HS-27A (cell line): ENCODE data around the gene ME3.
A peak's percentile ranks its signal among the peaks of the same experiment; 100 is the strongest.

Experiments
- DNase-seq: peaks from one replicate; pipeline ENCODE4 v3.0.0-alpha.2; 2012; ENCODE audit warnings: low read depth, missing footprints

ME3 gene

DNA sequence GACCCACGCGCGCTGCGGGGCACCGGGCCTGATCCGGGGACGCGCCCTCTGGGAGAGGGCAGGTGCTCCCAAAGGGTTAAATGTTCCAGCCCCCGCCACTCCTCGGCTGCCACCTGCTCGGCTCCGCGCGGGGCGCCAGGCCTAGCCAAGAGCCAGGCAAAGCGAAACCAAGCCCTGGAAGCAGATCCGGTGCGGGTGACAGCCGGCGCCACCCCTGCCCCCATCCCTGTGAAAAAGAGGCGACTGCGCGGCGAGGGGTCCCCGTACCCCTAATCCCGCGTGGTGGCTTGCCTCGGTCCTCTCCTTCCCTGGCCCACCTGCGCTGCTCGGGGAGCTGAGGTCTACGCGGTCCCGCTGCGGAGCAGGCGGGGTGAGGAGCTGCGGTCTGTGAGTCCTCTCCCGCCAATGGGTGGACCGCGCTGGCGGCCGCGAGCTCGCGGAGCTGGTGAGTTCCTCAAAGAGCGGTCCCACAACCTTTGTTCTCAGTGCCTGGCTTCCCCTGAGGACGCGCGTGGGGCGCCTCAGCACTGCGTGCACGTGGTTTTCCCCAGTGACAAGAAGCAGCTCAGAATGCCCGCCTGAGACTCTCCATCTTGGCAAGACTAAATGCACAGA, at the start of gene ME3:
Gene ME3 (minus strand): TSS at position 610 of the 615 bp plus-strand sequence.
- no peak for DNase-seq

DNA sequence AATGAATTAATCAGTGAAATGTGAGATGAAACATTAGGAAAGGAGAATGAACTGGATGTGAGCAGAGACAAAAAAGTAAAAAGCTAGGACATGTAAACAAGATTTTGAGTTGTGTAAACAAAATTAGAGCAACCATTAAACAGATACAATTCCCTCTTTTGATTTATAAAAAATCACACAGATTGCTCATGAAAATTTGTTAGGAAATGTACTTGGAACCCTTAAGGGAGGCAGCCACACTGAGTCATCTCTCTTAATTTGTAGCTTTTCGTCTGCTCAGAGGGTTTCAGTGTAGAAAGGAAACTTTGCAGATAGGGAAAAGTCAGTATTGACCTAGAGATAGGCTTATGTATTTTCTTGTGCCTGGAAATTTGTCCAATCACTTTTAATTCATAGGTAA, 49.6 kb upstream of the ME3 start:
- no peak for DNase-seq

DNA sequence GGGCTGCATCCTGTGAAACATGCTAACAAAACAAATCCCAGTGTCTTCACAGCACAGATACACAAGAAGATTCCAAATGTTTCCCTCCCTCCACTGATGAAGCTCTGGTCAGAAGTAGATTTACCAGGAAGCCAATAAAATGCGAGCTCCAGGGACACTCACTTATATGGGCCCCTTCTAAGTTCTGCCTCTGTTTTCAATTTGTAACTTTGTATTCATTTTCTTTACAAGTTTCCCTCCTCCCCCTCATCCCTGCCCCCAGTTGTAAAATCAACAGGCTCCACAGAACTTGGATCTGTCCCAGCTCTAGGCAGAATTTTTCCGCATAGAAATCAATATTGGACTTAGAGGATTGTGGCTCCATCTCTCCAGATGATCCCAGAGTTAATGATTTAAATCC, 48.1 kb upstream of the ME3 start:
- no peak for DNase-seq

DNA sequence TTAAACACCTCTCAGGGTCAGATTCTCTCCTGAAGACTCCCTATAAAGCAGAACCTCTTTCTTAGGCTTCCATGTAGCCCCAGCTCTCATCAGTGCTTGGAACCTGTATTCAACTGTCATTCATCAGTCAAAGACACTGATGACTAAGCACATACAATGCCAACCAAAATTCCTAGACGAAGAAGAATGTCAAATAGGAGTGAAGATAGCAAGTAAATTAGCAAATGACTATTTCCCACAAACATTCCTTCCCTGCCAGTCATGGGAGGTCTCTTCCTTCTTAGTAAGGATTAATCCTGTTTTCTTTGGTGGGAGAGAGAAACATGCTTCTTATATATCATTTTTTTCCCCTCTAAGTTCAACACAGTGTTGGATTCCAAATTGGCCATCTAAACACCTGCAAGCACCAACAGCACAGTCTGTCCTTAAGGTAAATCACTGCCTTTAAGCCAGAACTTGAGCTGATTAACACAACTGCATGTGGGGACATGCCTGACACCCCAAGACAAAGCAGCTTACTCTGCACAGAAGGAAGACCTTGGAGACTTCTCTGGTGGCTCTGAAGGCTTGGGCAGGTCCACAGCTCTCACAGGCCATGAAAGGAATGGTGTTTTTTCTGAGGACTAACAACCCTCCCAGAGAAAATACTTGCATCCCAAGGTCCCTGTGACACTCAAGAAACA, 47.5 kb upstream of the ME3 start:
- DNase-seq: peak; percentile 93

DNA sequence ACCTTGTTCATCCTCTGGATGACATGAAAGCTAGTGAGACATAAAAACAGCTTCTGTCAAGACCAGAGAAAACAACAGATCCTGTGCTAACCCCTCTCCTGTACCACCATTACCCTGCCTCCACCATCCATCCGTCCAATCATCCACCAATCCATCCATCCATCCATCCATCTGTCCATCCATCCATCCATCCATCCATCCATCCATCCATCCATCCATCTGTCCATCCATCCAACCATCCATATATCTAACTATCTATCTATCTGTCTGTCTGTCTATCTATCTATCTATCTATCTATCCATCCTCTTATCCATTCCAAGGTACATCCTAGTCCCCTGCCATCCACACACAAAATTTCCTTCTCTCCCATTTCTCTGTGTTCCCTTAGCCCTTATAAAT, 46.6 kb upstream of the ME3 start:
- DNase-seq: no peak

DNA sequence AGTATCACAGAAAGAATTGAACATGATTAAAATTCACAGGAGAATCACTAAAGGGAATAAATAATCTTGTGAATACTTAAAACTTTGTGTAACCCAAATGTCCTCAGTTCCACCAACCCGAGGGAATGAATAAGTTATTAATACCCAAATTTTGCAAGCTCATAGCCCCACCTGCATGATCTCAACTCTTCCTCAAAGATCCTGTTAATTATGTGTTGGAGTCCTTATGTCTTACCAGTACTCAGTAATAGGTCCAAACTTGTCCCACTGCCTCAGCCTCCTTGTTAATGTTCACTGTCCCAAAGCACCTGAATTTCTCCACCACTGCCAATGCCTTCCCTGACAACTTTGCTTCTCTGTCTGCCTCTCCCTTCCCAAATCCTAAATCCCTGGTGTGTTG, 46.1 kb upstream of the ME3 start:
- DNase-seq: no peak

DNA sequence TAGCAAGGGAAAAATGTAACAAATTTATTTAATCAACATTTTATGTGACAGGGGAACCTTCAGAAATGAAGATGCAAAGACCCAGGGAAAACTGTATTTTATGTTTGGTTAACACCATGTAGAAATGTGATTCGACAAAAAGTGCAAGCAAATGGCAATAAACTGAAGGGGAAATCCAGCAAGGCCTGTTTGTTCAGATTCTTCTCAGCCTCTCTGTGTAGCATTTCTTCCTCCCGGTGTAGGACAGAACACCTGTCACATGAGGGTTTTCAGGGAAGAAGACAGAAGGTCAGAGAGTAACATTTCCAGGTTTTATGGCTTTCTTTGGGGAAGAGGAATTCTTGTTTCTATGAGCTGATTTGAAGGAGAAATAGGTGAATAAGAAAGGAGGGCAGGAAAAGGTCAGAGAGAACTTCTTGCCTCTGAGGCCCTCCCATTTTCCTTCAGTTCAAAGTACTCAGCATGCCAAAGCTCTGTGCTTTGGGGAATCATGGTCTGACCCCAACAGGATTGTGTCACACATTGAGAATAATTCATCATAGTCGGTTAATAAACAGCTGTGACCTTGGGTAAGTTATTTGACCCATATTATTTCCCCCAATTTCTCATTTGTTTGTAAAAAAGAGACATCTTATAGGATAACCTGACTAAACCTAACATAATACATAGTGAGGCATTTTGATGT, 45.5 kb upstream of the ME3 start:
- DNase-seq: no peak

DNA sequence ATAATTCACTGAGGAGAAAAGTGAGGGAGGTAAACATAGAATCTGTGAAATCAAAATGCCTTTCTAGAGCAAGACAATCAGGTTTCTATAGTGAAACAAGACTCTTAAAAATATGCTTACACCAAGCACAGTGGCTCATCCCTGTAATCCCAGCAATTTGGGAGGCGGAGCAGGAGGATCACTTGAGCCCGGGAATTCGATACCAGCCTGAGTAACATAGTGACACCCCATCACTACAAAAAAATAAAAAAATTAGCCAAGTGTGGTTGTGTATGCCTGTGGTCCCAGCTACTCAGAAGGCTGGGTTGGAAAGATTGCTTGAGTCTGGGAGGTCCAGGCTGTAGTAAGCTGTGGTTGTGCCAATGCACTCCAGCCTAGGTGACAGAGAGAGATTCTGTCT, 43.2 kb upstream of the ME3 start:
- DNase-seq: no peak

DNA sequence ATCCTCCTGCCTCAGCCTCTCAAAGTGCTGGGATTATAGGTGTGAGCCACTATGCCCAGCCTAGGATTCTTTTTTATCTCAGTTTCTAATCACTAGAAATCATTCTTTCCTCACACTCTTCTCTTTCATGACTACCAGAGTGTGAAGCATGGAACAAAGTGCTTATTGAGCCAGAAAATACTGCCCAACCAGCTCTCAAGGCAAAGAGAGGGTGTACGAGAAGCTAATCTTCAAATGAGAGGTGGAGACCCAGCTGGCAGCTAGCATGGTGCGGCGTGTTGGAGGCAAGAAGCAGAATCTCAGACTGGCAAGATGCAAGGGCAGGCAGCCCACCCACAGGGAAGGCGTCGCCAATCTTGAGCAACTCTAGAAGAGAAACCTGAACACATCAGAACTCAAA, 41.1 kb upstream of the ME3 start:
- no peak for DNase-seq

DNA sequence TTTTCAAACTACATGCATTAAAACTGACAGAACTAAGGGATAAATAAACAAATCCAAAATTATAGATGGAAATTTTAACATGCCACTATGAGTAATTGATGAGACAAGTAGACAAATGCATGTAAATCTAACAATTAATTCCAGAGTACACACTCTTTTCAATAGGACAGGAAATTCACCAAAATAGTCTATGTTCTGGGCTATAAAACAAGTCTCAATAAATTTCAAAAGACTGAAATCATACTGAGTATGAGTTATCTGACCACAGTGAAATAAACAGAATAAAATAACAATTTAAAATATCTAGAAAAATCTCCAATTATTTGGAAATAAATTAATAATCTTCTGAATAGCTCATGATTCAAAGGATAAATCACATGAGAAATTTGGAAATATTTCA, 38.5 kb upstream of the ME3 start:
- DNase-seq: no peak

DNA sequence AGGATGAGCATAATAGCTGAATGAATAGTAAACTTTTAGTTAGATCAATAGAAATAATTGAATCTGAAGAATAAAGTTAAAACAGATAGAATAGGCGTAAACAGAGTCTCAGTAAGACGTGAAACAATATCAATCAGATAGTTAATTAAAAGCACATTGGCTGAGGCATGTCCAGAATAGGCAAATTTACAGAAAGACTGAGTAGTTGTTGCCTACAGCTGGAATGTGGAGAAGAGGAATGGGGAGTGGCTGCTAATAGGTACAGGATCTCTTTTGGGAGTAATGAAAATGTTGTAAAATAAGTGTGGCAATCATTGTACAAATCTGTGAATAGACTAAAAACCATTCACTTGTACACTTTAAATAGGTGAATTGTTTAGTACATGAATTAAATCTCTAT, 36.3 kb upstream of the ME3 start:
- DNase-seq: no peak

DNA sequence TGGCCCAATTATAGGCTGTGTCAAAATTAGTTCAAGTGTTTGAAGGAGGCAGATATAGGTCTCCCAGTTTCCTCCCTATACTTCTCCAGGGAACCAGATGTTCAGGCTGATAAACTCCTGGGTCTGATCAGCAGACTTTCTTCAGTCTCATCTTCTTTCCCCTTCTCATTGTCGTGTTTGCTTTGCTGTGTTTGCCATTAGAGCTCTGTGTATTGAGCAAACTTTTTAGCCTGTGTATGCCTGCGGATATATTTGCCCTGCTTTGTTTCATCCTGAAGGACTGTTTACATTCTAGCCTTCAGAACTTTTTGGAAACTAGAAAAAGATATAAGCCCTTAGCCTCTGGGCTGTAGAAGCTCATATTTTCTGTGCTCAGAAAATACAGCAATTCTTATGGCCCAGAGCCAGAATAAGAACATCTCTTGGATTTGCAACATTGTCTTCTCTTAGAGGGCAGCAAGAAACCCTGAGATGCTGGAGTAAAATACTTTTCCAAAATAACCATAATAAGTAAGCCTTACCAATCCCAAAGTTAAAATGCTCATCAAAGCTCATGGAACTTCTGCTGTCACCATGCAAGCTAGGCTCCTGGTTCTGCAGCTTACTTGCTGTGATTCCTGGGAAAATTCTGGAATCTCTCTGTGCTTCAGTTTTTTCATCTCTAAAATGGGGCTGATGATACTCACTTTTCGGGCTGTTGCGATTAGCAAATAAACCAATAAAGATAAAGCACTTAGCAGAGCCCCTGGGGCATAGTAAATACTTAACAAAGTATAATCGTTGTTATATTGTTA, 34.1 kb upstream of the ME3 start:
- no peak for DNase-seq

DNA sequence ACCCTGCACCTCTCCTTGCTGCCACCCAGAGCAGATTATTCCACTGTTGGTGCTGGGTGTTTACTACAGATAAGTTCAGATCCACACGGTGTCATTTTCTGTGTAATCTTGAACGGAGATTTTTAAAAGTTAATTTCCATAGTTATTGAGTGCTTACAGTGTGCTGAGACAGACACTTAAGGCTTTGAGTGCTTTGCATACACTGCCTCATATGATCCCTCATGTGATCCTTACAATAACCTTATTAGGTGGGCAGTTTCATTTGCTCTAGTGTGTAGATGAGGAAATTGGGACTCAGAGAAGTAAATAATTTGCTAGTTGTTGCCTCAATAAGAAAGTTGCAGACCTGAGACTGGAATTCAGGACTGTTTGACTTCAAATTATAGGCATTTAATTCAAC, 32.3 kb upstream of the ME3 start:
- no peak for DNase-seq

DNA sequence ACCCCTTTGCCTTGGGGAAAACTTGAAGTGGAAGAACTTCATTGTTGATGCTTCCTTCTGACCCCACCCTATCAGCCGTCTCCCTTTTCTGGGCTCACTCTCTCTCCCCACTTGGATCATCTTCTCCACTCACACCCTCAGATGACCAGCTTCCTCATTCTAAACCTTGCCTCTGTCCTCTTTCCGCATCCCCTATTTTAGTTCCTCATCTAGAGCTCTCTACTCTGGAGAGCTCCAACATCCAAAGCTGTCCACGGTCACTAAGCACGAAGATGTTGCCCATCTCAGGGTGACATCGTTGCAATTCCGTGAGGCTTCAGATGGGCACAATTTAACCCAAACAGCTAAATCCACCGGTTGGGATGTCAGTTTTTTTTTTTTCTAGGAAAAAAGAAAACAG, 31.6 kb upstream of the ME3 start:
- DNase-seq: no peak

DNA sequence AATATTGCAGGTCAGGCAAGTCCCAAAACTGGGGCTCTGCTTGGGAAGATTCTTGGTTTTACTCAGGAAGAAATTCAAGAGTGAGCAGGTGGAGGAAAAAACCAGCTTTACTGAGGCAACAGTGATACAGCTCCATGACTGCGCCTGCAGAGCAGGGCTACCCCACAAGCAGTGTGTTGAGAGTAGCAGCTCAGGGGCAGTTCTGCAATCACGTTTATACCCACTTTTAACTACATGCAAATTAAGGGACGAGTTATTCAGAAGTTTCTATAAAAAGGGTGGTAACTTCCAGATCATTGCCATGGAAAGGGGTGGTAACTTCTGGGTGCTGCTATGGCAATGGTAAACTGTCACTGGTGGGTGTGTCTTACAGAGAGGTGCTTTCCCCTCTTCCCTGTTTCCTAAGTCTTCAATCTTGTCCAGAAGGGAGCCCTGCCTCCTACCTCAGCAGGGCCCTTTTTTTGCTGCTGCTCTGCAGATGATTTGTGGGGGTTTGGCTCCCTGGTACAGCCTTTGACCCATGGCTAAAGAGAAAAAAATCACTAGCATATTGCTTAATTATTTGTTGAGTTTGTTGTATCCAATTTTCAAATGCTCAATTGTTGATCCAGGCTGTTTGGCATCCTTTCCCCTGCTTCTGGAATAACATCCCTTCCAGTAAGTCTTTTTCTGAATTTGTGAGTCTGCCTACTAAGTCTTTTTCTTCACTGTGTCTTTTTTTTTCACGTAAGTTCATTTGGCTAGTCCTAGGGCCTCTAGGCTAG, 30.0 kb upstream of the ME3 start:
- DNase-seq: no peak

DNA sequence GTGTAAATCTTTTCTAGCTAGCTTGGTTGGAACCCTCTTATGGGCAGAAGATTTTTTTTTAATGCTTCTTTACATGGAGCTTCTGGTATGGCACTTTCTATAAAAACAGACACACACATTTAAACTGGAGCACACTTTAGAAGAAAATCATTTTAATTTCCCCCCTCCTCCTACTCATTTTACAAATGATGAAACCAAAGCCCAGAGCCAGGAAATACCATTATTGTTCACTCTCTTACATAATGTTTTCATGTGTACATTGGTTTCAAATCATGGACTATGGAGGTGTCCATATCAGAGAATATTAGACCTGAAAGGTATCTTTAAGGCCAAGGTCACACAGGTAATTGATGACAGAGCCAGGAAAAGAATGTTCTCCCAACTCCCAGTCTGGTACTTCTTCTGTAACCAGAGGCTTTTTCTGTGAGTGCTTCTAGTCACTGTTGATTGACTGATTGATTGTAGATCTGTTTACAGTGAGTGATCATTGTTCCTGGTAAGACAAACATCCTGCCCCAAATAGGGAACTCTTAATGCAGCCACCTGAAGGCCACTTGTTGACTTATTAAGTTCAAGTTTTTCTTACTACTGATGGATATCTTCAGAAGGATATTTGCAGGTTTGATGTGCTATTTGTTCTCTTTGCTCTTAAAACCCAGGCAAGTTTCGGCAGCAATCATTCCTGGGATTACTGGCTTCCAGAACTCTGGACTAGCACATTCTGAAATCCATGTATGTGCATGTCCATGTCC, 26.8 kb upstream of the ME3 start:
- DNase-seq: no peak

DNA sequence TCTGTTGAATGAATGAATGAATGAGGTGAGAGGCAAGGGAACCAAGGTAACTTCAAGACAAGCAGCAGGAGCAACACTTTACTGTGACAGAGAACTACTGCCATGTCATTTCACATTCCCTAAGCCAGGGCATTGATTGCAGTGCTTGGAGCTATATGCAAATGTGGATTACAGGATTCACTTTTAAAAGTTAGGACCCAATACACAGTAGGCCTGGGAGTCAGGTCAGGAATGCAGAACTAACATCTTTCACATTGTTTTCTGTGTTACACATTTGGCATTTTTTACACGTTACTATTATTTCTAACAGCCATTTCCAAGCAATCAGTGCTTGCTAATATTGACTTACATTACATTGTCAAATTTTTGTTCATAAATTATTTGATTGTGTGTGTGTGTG, 26.2 kb upstream of the ME3 start:
- DNase-seq: no peak

DNA sequence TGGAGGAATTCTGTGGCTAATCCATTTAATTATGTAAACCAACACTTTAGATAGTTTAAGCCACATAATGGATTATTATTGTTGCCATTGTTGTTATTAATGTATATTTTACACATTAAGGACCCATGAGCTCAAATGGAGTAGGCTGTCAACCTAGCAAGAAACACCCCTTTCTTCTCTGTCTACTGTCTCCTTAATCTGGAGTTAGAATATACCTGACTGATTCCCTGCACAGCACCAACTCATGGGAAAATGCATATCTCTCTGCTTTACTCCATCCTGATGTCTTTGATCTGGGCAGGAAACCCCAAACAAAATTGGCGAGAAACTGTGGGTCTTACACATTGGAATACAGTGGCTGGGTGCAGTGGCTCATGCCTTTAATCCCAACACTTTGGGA, 24.0 kb upstream of the ME3 start:
- no peak for DNase-seq

DNA sequence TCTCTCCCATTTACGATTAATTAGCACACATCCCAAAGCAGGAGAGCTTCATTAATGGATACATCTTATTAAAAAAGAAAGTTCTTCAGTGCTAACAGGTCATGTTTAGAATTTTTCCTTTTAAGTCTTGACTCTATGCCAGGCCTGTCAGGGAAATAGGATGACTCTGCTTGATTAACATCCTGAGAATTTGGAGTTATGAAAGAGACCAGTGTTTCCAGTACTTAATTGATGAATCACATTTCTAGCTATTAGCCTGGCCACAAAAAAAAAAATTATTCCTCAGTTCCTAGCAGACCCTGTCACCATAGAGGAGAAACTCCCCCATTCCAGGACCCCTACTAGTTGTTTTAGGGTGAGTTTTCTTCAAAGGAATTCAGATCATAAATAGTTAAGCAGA, 23.6 kb upstream of the ME3 start:
- peak; percentile 91 for DNase-seq

DNA sequence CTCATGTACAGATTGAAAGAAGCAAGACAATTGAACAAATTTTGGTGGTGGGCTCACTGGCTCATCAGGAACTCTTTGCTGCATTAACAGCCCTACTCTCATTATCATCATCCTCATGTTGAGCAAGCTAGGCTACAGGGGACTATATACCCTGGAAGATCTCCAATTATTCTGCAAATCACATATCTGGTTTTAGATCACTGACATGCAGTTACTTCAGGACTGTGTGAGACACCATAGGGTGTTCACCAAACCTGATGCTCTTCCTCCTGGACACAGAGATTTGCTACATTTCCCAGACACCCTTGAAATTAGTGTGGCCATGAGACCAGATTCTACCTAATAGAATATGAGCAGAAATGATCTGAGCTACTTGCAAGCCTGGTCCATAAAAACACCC, 23.0 kb upstream of the ME3 start:
- DNase-seq: no peak

DNA sequence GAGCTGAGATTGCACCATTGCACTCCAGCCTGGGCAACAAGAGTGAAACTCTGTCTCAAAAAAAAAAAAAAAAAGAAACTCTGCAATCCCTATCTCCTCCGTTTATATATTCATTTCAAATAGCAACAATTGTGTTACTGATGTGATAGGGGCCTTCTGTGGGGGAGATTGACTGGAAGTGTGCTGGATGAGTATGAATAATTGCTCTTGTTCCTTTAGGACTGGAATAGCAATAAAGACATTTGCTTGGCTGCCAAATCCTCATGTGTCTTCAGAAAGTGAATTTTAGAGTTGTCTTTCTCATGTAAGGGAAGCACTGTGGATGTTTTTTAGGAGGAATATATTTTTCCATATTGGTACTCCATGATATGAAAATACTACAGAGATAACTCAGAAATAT, 21.1 kb upstream of the ME3 start:
- no peak for DNase-seq
